LNCaP clone FGC (cell line): Measurements from ENCODE around the gene TMPRSS15.

Source experiments
- DNase-seq: peaks from one replicate; pipeline ENCODE4 v3.0.0-alpha.2; 2011; ENCODE audit warnings: low read depth
- H3K4me3 ChIP-seq: 2 replicates; pipeline ENCODE4 v1.5.1; 2011; ENCODE audit warnings: mild to moderate bottlenecking, low read depth, low read length, control low read depth
- TF ChIP-seq, protein P1 (sequence below): IDR thresholded peaks from 2 replicates; pipeline ENCODE4 v1.5.1; 2012; ENCODE audit warnings: mild to moderate bottlenecking; ENCODE audit not compliant: control insufficient read depth, insufficient read depth; ENCODE audit errors: extremely low read depth

TMPRSS15 gene

DNA sequence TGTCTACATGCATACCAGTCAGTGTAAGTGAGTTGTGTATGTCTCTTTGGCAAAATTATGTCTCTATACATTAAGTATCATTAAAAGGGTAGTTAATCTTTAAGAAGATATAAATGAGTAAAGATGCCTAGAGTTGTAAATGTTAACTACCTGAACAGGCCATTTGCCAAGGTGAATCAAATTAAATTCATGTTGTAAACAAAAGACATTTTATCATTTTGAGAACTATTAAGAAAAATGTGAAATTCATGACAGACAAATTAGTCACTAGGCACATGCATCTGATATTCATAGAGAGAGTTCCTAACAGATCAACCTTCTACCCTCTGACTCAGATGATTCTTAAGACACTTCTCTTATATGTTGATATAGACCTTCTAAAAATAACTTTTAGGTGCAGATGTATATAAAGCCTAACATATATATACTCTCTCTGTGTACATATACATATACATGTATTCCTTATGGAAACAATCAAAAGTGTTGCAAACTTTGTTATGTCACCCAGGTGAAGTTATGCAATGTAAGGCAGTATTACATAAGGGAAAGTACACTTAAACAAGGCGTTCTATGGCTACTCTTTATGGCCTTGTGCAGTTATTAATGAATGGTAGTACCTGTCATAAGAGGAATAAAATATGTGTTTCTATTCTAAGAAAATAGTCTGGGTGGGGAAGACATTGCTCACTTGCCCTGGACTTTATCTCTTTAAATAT, at the start of gene TMPRSS15:
Gene TMPRSS15 (minus strand): TSS at position 51 of the 716 bp plus-strand sequence. CDS start 163 bp downstream, outside the sequence.
- TF ChIP-seq, protein P1, sequence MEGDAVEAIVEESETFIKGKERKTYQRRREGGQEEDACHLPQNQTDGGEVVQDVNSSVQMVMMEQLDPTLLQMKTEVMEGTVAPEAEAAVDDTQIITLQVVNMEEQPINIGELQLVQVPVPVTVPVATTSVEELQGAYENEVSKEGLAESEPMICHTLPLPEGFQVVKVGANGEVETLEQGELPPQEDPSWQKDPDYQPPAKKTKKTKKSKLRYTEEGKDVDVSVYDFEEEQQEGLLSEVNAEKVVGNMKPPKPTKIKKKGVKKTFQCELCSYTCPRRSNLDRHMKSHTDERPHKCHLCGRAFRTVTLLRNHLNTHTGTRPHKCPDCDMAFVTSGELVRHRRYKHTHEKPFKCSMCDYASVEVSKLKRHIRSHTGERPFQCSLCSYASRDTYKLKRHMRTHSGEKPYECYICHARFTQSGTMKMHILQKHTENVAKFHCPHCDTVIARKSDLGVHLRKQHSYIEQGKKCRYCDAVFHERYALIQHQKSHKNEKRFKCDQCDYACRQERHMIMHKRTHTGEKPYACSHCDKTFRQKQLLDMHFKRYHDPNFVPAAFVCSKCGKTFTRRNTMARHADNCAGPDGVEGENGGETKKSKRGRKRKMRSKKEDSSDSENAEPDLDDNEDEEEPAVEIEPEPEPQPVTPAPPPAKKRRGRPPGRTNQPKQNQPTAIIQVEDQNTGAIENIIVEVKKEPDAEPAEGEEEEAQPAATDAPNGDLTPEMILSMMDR = no peak
- no peak for DNase-seq
- H3K4me3 ChIP-seq = no peak within 1 kb of the TSS

- no peak for DNase-seq
- no peak overlapping the region for H3K4me3 ChIP-seq
- TF ChIP-seq, protein P1 = no peak
Observed at GRCh38 chr21:18451670-18452069, 48.1 kb upstream of the TMPRSS15 start.

GRCh38 chr21:18449605-18450550, 46.3 kb upstream of the TMPRSS15 start:
- TF ChIP-seq, protein P1 = no peak
- H3K4me3 ChIP-seq = no peak overlapping the region

GRCh38 chr21:18443701-18444100, 40.1 kb upstream of the TMPRSS15 start:
- no peak for DNase-seq
- no peak overlapping the region for H3K4me3 ChIP-seq
- TF ChIP-seq, protein P1 = no peak

More at GRCh38 chr21:18449605-18450550, 46.3 kb upstream of the TMPRSS15 start:
- no peak for DNase-seq

GRCh38 chr21:18443085-18443484, 39.5 kb upstream of the TMPRSS15 start:
- DNase-seq = no peak
- H3K4me3 ChIP-seq = no peak overlapping the region
- TF ChIP-seq, protein P1 = no peak

- H3K4me3 ChIP-seq = no peak overlapping the region
- no peak for DNase-seq
- TF ChIP-seq, protein P1 = no peak
Observed at GRCh38 chr21:18430341-18430740, 26.8 kb upstream of the TMPRSS15 start.
